Raji (cell line): ENCODE measurements around the gene MAOA.

Experiments used
- POLR2A ChIP-seq: IDR thresholded peaks from 2 replicates; pipeline ENCODE4 v1.6.1; 2011; ENCODE audit warnings: low read depth, low read length, control low read depth; ENCODE audit not compliant: insufficient read depth

MAOA gene

GRCh38 chrX:43693602-43694406 lies 37.7 kb downstream of the MAOA start:
- no peak for TF ChIP-seq POLR2A

- no peak for TF ChIP-seq POLR2A
These were observed 43.4 kb downstream of the MAOA start for GRCh38 chrX:43699475-43699874.

GRCh38 chrX:43702079-43702524 lies 46.0 kb downstream of the MAOA start:
- no peak for TF ChIP-seq POLR2A

GRCh38 chrX:43702660-43703059 lies 46.6 kb downstream of the MAOA start:
- no peak for TF ChIP-seq POLR2A

GRCh38 chrX:43703211-43703791 lies 47.2 kb downstream of the MAOA start:
- no peak for TF ChIP-seq POLR2A

- no peak for TF ChIP-seq POLR2A
These were observed 50.8 kb downstream of the MAOA start for GRCh38 chrX:43706786-43707370.

GRCh38 chrX:43707812-43708548 lies 51.9 kb downstream of the MAOA start:
- TF ChIP-seq POLR2A: no peak

GRCh38 chrX:43716144-43716543 lies 60.0 kb downstream of the MAOA start:
- TF ChIP-seq POLR2A: no peak

- TF ChIP-seq POLR2A: no peak
These were observed 60.6 kb downstream of the MAOA start for GRCh38 chrX:43716696-43717095.

GRCh38 chrX:43717161-43717560 lies 61.1 kb downstream of the MAOA start:
- no peak for TF ChIP-seq POLR2A

- no peak for TF ChIP-seq POLR2A
These were observed 62.0 kb downstream of the MAOA start for GRCh38 chrX:43718081-43718480.

GRCh38 chrX:43718546-43718945 lies 62.4 kb downstream of the MAOA start:
- no peak for TF ChIP-seq POLR2A

GRCh38 chrX:43718956-43719355 lies 62.9 kb downstream of the MAOA start:
- no peak for TF ChIP-seq POLR2A

GRCh38 chrX:43720082-43720481 lies 64.0 kb downstream of the MAOA start:
- no peak for TF ChIP-seq POLR2A

GRCh38 chrX:43720961-43721360 lies 64.9 kb downstream of the MAOA start:
- TF ChIP-seq POLR2A: no peak
